ENCODE measurements around the gene CYP46A1.

- TF ChIP-seq POLR2AphosphoS5 (IDR thresholded peaks at IDR 0.05; ENCODE audit: low read depth, low read length) (no peak), POLR2A (IDR thresholded peaks at IDR 0.05; ENCODE audit: low read depth, low read length) (no peak), TAF1 (IDR thresholded peaks at IDR 0.05; ENCODE audit: low read depth, low read length) (no peak), SPI1 (IDR thresholded peaks at IDR 0.05; ENCODE audit: low read depth, low read length) (no peak), POU2F2 (IDR thresholded peaks at IDR 0.05; ENCODE audit: low read depth, low read length) (no peak), PAX5 (IDR thresholded peaks at IDR 0.05; ENCODE audit: insufficient read depth, low read length, severe bottlenecking) (no peak)
Measured at GRCh38 chr14:99721792-99722516, 37.9 kb downstream of the CYP46A1 start.
